ENCODE measurements around the gene ADARB2. TPM values are rescaled to one million over a fixed set of nuclear protein-coding genes. Genes with fewer than 3 reads are reported as not detected.

The ADARB2 gene
- total RNA-seq, 4 donors from 2014 or later = 8.4 to 23.2 (median 19.6) TPM

DNA sequence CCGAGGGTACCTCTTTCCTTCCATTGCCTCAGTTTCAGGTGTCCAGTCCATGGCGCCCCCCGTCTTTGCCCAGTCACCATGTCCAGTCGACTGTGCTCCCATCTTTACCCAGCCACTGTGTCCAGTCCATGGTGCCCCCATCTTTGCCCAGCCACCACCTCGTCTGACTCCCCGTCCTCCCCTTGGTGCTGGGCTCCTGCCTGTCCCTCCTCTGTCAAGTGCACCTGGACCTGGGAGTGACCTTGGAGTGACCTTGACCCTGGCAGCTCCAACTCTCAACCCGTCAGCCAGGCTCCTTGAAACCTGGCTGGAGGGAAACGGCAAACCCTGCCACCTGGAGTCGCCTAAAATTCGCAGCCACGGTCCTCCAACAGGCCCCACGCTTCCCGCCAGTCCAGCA lies 180.2 kb downstream of the ADARB2 start:
- Histone ChIP-seq H3K27ac (no peak overlapping the region), H3K4me1 (no peaks in the 10 kb centered on the region), H3K4me3 (no peak overlapping the region), H3K9me3 (no peaks in the 10 kb centered on the region), H3K27me3 (no peaks in the 10 kb centered on the region), H3K36me3 (no peaks in the 10 kb centered on the region)
- 81 to 83% methylated on average over 13 of the region's 13 CpGs for WGBS, 2 donors
- no peak for DNase-seq (ENCODE audit: low spot score in 2 of 2)
- no peak for TF ChIP-seq POLR2A (IDR thresholded peaks at IDR 0.05)

DNA sequence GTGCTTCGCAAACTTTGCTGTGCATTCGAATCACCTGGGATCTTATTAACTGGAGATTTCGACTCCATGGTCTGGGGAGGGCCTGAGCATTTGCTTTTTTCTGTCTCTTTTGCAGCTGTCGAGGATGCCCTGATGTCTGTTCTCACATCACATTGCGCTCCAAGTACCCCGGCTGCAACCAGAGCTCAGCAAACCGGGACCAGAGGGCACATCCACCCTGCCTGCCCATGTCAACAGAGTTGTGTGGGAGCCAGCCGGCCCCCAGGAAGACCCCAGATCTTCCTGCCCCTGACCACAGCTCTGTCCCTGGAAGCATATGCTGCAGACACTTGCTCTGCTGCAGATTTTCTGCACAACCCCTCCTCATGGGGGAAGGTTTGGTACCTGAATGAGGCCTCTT lies 180.8 kb downstream of the ADARB2 start:
- TF ChIP-seq CTCF (IDR thresholded peaks at IDR 0.05) (no peak), POLR2A (IDR thresholded peaks at IDR 0.05) (no peak), EP300 (IDR thresholded peaks at IDR 0.05) (no peak)
- H3K4me1 ChIP-seq = no peaks in the 10 kb centered on the region
- H3K27ac ChIP-seq = no peak overlapping the region
- no peaks in the 10 kb centered on the region for H3K27me3 ChIP-seq
- no peak overlapping the region for H3K4me3 ChIP-seq
- no peaks in the 10 kb centered on the region for H3K36me3 ChIP-seq
- 87 to 90% methylated on average over 8 of the region's 8 CpGs for WGBS, 2 donors
- DNase-seq (ENCODE audit: low spot score in 2 of 2) = no peak
- H3K9me3 ChIP-seq = no peaks in the 10 kb centered on the region

- Histone ChIP-seq H3K27ac (no peak overlapping the region), H3K27me3 (no peaks in the 10 kb centered on the region), H3K36me3 (no peaks in the 10 kb centered on the region), H3K9me3 (peaks cover 0 to 4% (median 0%) of the 10 kb centered on the region in 4 donors), H3K4me3 (no peak overlapping the region), H3K4me1 (no peaks in the 10 kb centered on the region)
- TF ChIP-seq EP300 (IDR thresholded peaks at IDR 0.05) = no peak
- TF ChIP-seq POLR2A (IDR thresholded peaks at IDR 0.05) = no peak
- no peak for TF ChIP-seq CTCF (IDR thresholded peaks at IDR 0.05)
- DNase-seq (ENCODE audit: low spot score in 2 of 2) = no peak
- WGBS, 2 donors = 71 to 87% methylated on average over 6 to 7 of the region's 7 CpGs
Observed at GRCh38 chr10:1553951-1554350, 183.4 kb downstream of the ADARB2 start.

GRCh38 chr10:1552881-1553670 lies 184.2 kb downstream of the ADARB2 start:
- WGBS, 2 donors = 79% methylated on average over 30 of the region's 30 CpGs
- no peak for DNase-seq (ENCODE audit: low spot score in 2 of 2)
- no peaks in the 10 kb centered on the region for H3K27me3 ChIP-seq
- no peaks in the 10 kb centered on the region for H3K4me1 ChIP-seq
- TF ChIP-seq POLR2A (IDR thresholded peaks at IDR 0.05) = no peak
- TF ChIP-seq CTCF (IDR thresholded peaks at IDR 0.05) = no peak
- TF ChIP-seq EP300 (IDR thresholded peaks at IDR 0.05) = no peak
- no peak overlapping the region for H3K27ac ChIP-seq
- H3K4me3 ChIP-seq = no peak overlapping the region
- H3K9me3 ChIP-seq = peaks cover 0 to 5% (median 0%) of the 10 kb centered on the region in 4 donors
- H3K36me3 ChIP-seq = no peaks in the 10 kb centered on the region

DNA sequence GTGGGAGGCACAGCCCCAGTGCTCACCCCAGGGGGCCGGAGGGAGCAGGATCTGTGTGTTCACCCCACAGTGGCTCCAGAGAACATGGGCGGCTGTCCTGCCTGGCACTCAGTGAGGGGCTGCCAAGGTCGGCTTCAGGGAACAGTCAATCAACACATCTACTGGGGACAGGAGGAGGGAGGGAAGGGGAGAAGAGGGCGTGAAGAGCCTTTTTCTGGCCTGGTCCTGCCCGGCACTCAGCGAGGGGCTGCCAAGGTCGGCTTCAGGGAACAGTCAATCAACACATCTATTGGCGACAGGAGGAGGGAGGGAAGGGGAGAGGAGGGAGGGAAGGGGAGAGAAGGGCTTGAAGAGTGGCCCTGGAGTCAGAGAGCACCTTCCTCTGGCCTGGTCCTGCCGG lies 184.9 kb downstream of the ADARB2 start:
- Histone ChIP-seq H3K36me3 (no peaks in the 10 kb centered on the region), H3K4me1 (no peaks in the 10 kb centered on the region), H3K27ac (no peak overlapping the region), H3K4me3 (no peak overlapping the region), H3K27me3 (no peaks in the 10 kb centered on the region), H3K9me3 (peaks cover 0 to 5% (median 0%) of the 10 kb centered on the region in 4 donors)
- TF ChIP-seq CTCF (IDR thresholded peaks at IDR 0.05) (no peak), EP300 (IDR thresholded peaks at IDR 0.05) (no peak), POLR2A (IDR thresholded peaks at IDR 0.05) (no peak)
- no peak for DNase-seq (ENCODE audit: low spot score in 2 of 2)
- 39 to 51% methylated on average over 9 of the region's 9 CpGs for WGBS, 2 donors
